Measurements from ENCODE around the gene RBMS1. TPM values are rescaled to one million over a fixed set of nuclear protein-coding genes. Genes with fewer than 3 reads are reported as not detected.

Gene RBMS1
- total and polyA plus RNA-seq, 2 of the 13 experiments (the other 11 are each of a cell fraction or from before 2014, with no cell fraction given): 55.5 to 110 TPM

DNA sequence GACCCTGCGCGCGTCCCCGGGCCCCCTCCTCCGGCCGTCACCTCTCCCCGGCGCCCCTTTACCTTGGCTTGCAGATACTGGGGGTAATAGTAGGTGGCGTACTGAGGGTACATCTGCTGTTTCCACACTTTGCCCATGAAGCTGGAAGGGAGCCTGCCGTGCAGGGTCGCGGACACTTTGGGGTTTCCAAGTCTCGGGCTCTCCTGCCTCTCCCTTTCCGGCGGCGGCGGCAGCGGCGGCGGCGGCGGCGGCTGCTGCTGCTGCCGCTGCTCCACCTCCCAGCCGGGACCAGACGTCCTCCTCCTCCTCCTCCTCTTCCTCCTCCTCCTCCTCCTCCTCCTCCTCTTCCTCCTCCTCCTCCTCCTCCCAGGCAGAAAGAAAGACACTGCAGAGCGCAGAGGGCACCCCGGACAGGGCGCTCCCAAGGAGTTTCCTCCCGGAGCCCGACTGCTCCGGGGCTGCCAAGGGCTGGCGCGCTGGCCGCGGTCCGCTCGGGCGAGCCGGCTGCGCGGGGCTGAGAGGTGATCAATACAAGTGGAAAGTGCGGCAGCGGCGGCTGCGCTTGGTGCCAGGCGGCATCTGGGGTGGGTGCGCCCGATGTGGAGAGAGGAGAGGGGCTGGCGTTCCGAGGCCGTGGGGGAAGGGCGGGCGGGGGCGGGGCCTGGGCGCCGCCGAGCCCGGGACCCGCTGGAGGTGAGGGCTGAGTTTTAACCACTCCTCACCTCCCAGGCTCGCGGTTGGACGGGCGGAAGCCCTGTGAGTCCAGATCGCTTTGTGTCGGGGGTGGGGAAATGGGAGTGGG, at the start of gene RBMS1 (continued):
- peak; percentile 68 for TF ChIP-seq PHF8 (CRISPR knock-in tag; IDR thresholded peaks at IDR 0.05)
- no peak; the same call in 1 of the 2 replicates for TF ChIP-seq ZNF562 (CRISPR knock-in tag; IDR thresholded peaks at IDR 0.05; ENCODE audit: borderline replicate concordance)
- no peak for TF ChIP-seq MIER2 (CRISPR knock-in tag; IDR thresholded peaks at IDR 0.05)
- no peak for TF ChIP-seq SOX6 (IDR thresholded peaks at IDR 0.05)
- TF ChIP-seq SOX6 (CRISPR knock-in tag; IDR thresholded peaks at IDR 0.05): no peak
- TF ChIP-seq, protein P1, sequence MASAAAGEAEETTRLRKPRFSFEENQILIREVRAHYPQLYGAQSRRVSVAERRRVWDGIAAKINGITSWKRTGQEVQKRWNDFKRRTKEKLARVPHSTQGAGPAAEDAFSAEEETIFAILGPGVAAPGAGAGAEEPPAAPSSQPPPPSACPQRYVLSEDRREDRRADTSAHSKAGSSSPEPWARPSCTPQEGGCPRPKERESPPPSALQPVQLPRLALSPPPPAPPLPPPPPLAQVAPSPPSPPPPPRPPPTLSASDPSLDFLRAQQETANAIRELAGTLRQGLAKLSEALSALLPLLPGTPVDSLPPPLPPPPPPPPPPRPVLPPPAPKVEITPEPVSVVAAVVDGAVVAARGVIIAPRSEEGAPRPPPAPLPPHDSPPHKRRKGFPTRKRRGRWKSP (CRISPR knock-in tag; IDR thresholded peaks at IDR 0.05): 0 out of 2 replicates have a peak, but pooled peaks have one; percentile 37
- TF ChIP-seq, protein P2, sequence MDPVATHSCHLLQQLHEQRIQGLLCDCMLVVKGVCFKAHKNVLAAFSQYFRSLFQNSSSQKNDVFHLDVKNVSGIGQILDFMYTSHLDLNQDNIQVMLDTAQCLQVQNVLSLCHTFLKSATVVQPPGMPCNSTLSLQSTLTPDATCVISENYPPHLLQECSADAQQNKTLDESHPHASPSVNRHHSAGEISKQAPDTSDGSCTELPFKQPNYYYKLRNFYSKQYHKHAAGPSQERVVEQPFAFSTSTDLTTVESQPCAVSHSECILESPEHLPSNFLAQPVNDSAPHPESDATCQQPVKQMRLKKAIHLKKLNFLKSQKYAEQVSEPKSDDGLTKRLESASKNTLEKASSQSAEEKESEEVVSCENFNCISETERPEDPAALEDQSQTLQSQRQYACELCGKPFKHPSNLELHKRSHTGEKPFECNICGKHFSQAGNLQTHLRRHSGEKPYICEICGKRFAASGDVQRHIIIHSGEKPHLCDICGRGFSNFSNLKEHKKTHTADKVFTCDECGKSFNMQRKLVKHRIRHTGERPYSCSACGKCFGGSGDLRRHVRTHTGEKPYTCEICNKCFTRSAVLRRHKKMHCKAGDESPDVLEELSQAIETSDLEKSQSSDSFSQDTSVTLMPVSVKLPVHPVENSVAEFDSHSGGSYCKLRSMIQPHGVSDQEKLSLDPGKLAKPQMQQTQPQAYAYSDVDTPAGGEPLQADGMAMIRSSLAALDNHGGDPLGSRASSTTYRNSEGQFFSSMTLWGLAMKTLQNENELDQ (CRISPR knock-in tag; IDR thresholded peaks at IDR 0.05; ENCODE audit: borderline replicate concordance): no peak
- no peak for TF ChIP-seq ZNF709 (CRISPR knock-in tag; IDR thresholded peaks at IDR 0.05)
- TF ChIP-seq ZNF670 (CRISPR knock-in tag; IDR thresholded peaks at IDR 0.05; ENCODE audit: borderline replicate concordance): peak; percentile 52
- no peak for TF ChIP-seq NFIB (CRISPR knock-in tag; IDR thresholded peaks at IDR 0.05; ENCODE audit: borderline replicate concordance)
- TF ChIP-seq, protein P3, sequence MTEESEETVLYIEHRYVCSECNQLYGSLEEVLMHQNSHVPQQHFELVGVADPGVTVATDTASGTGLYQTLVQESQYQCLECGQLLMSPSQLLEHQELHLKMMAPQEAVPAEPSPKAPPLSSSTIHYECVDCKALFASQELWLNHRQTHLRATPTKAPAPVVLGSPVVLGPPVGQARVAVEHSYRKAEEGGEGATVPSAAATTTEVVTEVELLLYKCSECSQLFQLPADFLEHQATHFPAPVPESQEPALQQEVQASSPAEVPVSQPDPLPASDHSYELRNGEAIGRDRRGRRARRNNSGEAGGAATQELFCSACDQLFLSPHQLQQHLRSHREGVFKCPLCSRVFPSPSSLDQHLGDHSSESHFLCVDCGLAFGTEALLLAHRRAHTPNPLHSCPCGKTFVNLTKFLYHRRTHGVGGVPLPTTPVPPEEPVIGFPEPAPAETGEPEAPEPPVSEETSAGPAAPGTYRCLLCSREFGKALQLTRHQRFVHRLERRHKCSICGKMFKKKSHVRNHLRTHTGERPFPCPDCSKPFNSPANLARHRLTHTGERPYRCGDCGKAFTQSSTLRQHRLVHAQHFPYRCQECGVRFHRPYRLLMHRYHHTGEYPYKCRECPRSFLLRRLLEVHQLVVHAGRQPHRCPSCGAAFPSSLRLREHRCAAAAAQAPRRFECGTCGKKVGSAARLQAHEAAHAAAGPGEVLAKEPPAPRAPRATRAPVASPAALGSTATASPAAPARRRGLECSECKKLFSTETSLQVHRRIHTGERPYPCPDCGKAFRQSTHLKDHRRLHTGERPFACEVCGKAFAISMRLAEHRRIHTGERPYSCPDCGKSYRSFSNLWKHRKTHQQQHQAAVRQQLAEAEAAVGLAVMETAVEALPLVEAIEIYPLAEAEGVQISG (CRISPR knock-in tag; IDR thresholded peaks at IDR 0.05): no peak
- no peak for TF ChIP-seq IRX3 (CRISPR knock-in tag; IDR thresholded peaks at IDR 0.05; ENCODE audit: borderline replicate concordance, low read depth)
- TF ChIP-seq, protein P4, sequence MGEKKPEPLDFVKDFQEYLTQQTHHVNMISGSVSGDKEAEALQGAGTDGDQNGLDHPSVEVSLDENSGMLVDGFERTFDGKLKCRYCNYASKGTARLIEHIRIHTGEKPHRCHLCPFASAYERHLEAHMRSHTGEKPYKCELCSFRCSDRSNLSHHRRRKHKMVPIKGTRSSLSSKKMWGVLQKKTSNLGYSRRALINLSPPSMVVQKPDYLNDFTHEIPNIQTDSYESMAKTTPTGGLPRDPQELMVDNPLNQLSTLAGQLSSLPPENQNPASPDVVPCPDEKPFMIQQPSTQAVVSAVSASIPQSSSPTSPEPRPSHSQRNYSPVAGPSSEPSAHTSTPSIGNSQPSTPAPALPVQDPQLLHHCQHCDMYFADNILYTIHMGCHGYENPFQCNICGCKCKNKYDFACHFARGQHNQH (CRISPR knock-in tag; IDR thresholded peaks at IDR 0.05): no peak; the same call in 1 of the 2 replicates
- no peak for TF ChIP-seq HOXA3 (CRISPR knock-in tag; IDR thresholded peaks at IDR 0.05)
- TF ChIP-seq ZNF34 (CRISPR knock-in tag; IDR thresholded peaks at IDR 0.05; ENCODE audit: borderline replicate concordance): peak; percentile 54
- TF ChIP-seq, protein P5, sequence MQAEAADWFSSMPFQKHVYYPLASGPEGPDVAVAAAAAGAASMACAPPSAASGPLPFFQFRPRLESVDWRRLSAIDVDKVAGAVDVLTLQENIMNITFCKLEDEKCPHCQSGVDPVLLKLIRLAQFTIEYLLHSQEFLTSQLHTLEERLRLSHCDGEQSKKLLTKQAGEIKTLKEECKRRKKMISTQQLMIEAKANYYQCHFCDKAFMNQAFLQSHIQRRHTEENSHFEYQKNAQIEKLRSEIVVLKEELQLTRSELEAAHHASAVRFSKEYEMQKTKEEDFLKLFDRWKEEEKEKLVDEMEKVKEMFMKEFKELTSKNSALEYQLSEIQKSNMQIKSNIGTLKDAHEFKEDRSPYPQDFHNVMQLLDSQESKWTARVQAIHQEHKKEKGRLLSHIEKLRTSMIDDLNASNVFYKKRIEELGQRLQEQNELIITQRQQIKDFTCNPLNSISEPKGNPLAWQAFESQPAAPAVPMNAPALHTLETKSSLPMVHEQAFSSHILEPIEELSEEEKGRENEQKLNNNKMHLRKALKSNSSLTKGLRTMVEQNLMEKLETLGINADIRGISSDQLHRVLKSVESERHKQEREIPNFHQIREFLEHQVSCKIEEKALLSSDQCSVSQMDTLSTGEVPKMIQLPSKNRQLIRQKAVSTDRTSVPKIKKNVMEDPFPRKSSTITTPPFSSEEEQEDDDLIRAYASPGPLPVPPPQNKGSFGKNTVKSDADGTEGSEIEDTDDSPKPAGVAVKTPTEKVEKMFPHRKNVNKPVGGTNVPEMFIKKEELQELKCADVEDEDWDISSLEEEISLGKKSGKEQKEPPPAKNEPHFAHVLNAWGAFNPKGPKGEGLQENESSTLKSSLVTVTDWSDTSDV (CRISPR knock-in tag; IDR thresholded peaks at IDR 0.05): peak; percentile 68; the same call in 1 of the 2 replicates
- no peak for TF ChIP-seq ZNF20 (CRISPR knock-in tag; IDR thresholded peaks at IDR 0.05)
- TF ChIP-seq ZNF672 (CRISPR knock-in tag; IDR thresholded peaks at IDR 0.05): no peak

Data from HepG2 (cell line).